ENCODE measurements around the gene KRTAP10-7. TPM values are rescaled to one million over a fixed set of nuclear protein-coding genes. Genes with fewer than 3 reads are reported as not detected.
A peak's percentile ranks its signal among the peaks of the same experiment; 100 is the strongest.
"Not testable (repeated sequence)": the region's sequence is repeated elsewhere in the genome, so short reads cannot be mapped to it uniquely, and the experiment has no call there.

Gene KRTAP10-7
- total RNA-seq, 1 donor from 2014 or later: not detected

- DNase-seq: no peak
These were observed 12.4 kb downstream of the KRTAP10-7 start for GRCh38 chr21:44612669-44613229.

GRCh38 chr21:44613386-44614155 lies 13.2 kb downstream of the KRTAP10-7 start:
- no peak for DNase-seq

- DNase-seq: no peak
These were observed 13.8 kb downstream of the KRTAP10-7 start for GRCh38 chr21:44614161-44614631.

GRCh38 chr21:44614961-44615391 lies 14.6 kb downstream of the KRTAP10-7 start:
- no peak for DNase-seq

- no peak for DNase-seq
These were observed 15.1 kb downstream of the KRTAP10-7 start for GRCh38 chr21:44615466-44615865.

- no peak for DNase-seq
These were observed 15.7 kb downstream of the KRTAP10-7 start for GRCh38 chr21:44615911-44616590.

GRCh38 chr21:44616591-44616926 lies 16.2 kb downstream of the KRTAP10-7 start:
- no peak for DNase-seq

GRCh38 chr21:44617071-44617501 lies 16.7 kb downstream of the KRTAP10-7 start:
- DNase-seq: no peak

GRCh38 chr21:44618504-44618903 lies 18.1 kb downstream of the KRTAP10-7 start:
- DNase-seq: peak; percentile 65

GRCh38 chr21:44618909-44619308 lies 18.5 kb downstream of the KRTAP10-7 start:
- DNase-seq: peak; percentile 7

- no peak for DNase-seq
These were observed 19.5 kb downstream of the KRTAP10-7 start for GRCh38 chr21:44619886-44620285.

- no peak for DNase-seq
These were observed 23.2 kb downstream of the KRTAP10-7 start for GRCh38 chr21:44623575-44623974.

GRCh38 chr21:44625756-44626155 lies 25.4 kb downstream of the KRTAP10-7 start:
- no peak for DNase-seq

- no peak for DNase-seq
These were observed 25.9 kb downstream of the KRTAP10-7 start for GRCh38 chr21:44626262-44626661.

- no peak for DNase-seq
These were observed 26.3 kb downstream of the KRTAP10-7 start, which contains the start of gene KRTAP10-9 for GRCh38 chr21:44626673-44627143. KRTAP10-9 (plus strand) TSS chr21:44627093; CDS start chr21:44627172, 79 bp downstream.

GRCh38 chr21:44627181-44627822 lies 26.9 kb downstream of the KRTAP10-7 start:
- not testable (repeated sequence) for DNase-seq

GRCh38 chr21:44627831-44628233 lies 27.4 kb downstream of the KRTAP10-7 start:
- not testable (repeated sequence) for DNase-seq

GRCh38 chr21:44628707-44629391 lies 28.5 kb downstream of the KRTAP10-7 start:
- no peak for DNase-seq

GRCh38 chr21:44630440-44630839 lies 30.0 kb downstream of the KRTAP10-7 start:
- DNase-seq: no peak

- DNase-seq: no peak
These were observed 31.7 kb downstream of the KRTAP10-7 start for GRCh38 chr21:44632067-44632466.

GRCh38 chr21:44636209-44637017 lies 36.0 kb downstream of the KRTAP10-7 start:
- no peak for DNase-seq
